Activated CD4-positive, CD25-positive, alpha-beta regulatory T cell treated with anti-CD3 and anti-CD28 coated beads, Interleukin-2, amount 50 U/mL, for 24 hours (primary cell): ENCODE results near the gene GNPAT.

Source experiments
- ATAC-seq, 2 donors: fragments of 150-1000 bp; cut with Tn5 transposase; one replicate each; pipeline ENCODE4 v1.10.0; 2021; ENCODE audit warnings: mild to moderate bottlenecking in 1 of 2, moderate library complexity in 1 of 2

Gene GNPAT

GRCh38 chr1:231248778-231249177, 7.8 kb downstream of the GNPAT start:
- no peak for ATAC-seq

GRCh38 chr1:231252336-231252735, 11.3 kb downstream of the GNPAT start:
- no peak for ATAC-seq

GRCh38 chr1:231260351-231260750, 19.3 kb downstream of the GNPAT start:
- no peak for ATAC-seq

- no peak for ATAC-seq
Observed at GRCh38 chr1:231264642-231265041, 23.6 kb downstream of the GNPAT start.

- no peak for ATAC-seq
Observed at GRCh38 chr1:231265379-231265778, 24.4 kb downstream of the GNPAT start.

GRCh38 chr1:231266811-231267322, 25.9 kb downstream of the GNPAT start:
- no peak for ATAC-seq

GRCh38 chr1:231272173-231272572, 31.2 kb downstream of the GNPAT start:
- peak; percentile 50 to 53 for ATAC-seq

GRCh38 chr1:231272880-231273279, 31.9 kb downstream of the GNPAT start:
- peak in 1 of 2 donors; percentile 25 for ATAC-seq

- ATAC-seq: peak; percentile 80 to 88
Observed at GRCh38 chr1:231274119-231274825, 33.3 kb downstream of the GNPAT start.

- no peak for ATAC-seq
Observed at GRCh38 chr1:231278100-231278790, 37.2 kb downstream of the GNPAT start.

GRCh38 chr1:231279081-231279480, 38.1 kb downstream of the GNPAT start:
- ATAC-seq: no peak

GRCh38 chr1:231279683-231280082, 38.7 kb downstream of the GNPAT start:
- ATAC-seq: no peak

- ATAC-seq: no peak
Observed at GRCh38 chr1:231284441-231284840, 43.4 kb downstream of the GNPAT start.

GRCh38 chr1:231286603-231287002, 45.6 kb downstream of the GNPAT start:
- no peak for ATAC-seq

GRCh38 chr1:231295938-231296337, 54.9 kb downstream of the GNPAT start:
- no peak for ATAC-seq

GRCh38 chr1:231301990-231302389, 61.0 kb downstream of the GNPAT start:
- ATAC-seq: no peak

GRCh38 chr1:231310391-231310934, 69.5 kb downstream of the GNPAT start:
- ATAC-seq: no peak

GRCh38 chr1:231311720-231312431, 70.9 kb downstream of the GNPAT start:
- no peak for ATAC-seq

- ATAC-seq: no peak
Observed at GRCh38 chr1:231312432-231312788, 71.4 kb downstream of the GNPAT start.

- ATAC-seq: no peak
Observed at GRCh38 chr1:231313661-231314060, 72.6 kb downstream of the GNPAT start.

GRCh38 chr1:231315887-231316286, 74.9 kb downstream of the GNPAT start:
- peak; percentile 51 to 63 for ATAC-seq

GRCh38 chr1:231317306-231318014, 76.4 kb downstream of the GNPAT start:
- ATAC-seq: no peak

- ATAC-seq: no peak
Observed at GRCh38 chr1:231318015-231318355, 77.0 kb downstream of the GNPAT start.
